ENCODE measurements around the gene TTC7B.

TTC7B gene

GRCh38 chr14:90569201-90569600, 247.0 kb downstream of the TTC7B start:
- in situ Hi-C loops (cut with HindIII; ENCODE audit: low pct_ligation_motif_present, low pct_unique_long_range_greater_than_20kb, low sequenced_read_pairs), result no loop called here
- DNase-seq, result no peak

- DNase-seq, result no peak
- in situ Hi-C loops (cut with HindIII; ENCODE audit: low pct_ligation_motif_present, low pct_unique_long_range_greater_than_20kb, low sequenced_read_pairs), result no loop called here
Measured at GRCh38 chr14:90568405-90568804, 247.8 kb downstream of the TTC7B start.

- in situ Hi-C loops (cut with HindIII; ENCODE audit: low pct_ligation_motif_present, low pct_unique_long_range_greater_than_20kb, low sequenced_read_pairs), result no loop called here
- no peak for DNase-seq
Measured at GRCh38 chr14:90567991-90568390, 248.2 kb downstream of the TTC7B start.

GRCh38 chr14:90567191-90567590, 249.0 kb downstream of the TTC7B start:
- in situ Hi-C loops (cut with HindIII; ENCODE audit: low pct_ligation_motif_present, low pct_unique_long_range_greater_than_20kb, low sequenced_read_pairs), result no loop called here
- DNase-seq, result no peak

- DNase-seq, result no peak
- in situ Hi-C loops (cut with HindIII; ENCODE audit: low pct_ligation_motif_present, low pct_unique_long_range_greater_than_20kb, low sequenced_read_pairs), result no loop called here
Measured at GRCh38 chr14:90566481-90566880, 249.7 kb downstream of the TTC7B start.

- no peak for DNase-seq
- in situ Hi-C loops (cut with HindIII; ENCODE audit: low pct_ligation_motif_present, low pct_unique_long_range_greater_than_20kb, low sequenced_read_pairs), result no loop called here
Measured at GRCh38 chr14:90564496-90564895, 251.7 kb downstream of the TTC7B start.

- no peak for DNase-seq
- in situ Hi-C loops (cut with HindIII; ENCODE audit: low pct_ligation_motif_present, low pct_unique_long_range_greater_than_20kb, low sequenced_read_pairs), result no loop called here
Measured at GRCh38 chr14:90562652-90563051, 253.6 kb downstream of the TTC7B start.

- DNase-seq, result no peak
- in situ Hi-C loops (cut with HindIII; ENCODE audit: low pct_ligation_motif_present, low pct_unique_long_range_greater_than_20kb, low sequenced_read_pairs), result no loop called here
Measured at GRCh38 chr14:90561920-90562319, 254.3 kb downstream of the TTC7B start.

GRCh38 chr14:90560991-90561390, 255.2 kb downstream of the TTC7B start:
- in situ Hi-C loops (cut with HindIII; ENCODE audit: low pct_ligation_motif_present, low pct_unique_long_range_greater_than_20kb, low sequenced_read_pairs), result no loop called here
- DNase-seq, result no peak

- in situ Hi-C loops (cut with HindIII; ENCODE audit: low pct_ligation_motif_present, low pct_unique_long_range_greater_than_20kb, low sequenced_read_pairs), result no loop called here
- no peak for DNase-seq
Measured at GRCh38 chr14:90560558-90560957, 255.7 kb downstream of the TTC7B start.

- in situ Hi-C loops (cut with HindIII; ENCODE audit: low pct_ligation_motif_present, low pct_unique_long_range_greater_than_20kb, low sequenced_read_pairs), result no loop called here
- no peak for DNase-seq
Measured at GRCh38 chr14:90559811-90560492, 256.3 kb downstream of the TTC7B start.

GRCh38 chr14:90558983-90559590, 257.1 kb downstream of the TTC7B start:
- DNase-seq, result no peak
- in situ Hi-C loops (cut with HindIII; ENCODE audit: low pct_ligation_motif_present, low pct_unique_long_range_greater_than_20kb, low sequenced_read_pairs), result no loop called here

- DNase-seq, result no peak
Measured at GRCh38 chr14:90558041-90558982, 257.9 kb downstream of the TTC7B start.

GRCh38 chr14:90557516-90557915, 258.7 kb downstream of the TTC7B start:
- no peak for DNase-seq
- in situ Hi-C loops (cut with HindIII; ENCODE audit: low pct_ligation_motif_present, low pct_unique_long_range_greater_than_20kb, low sequenced_read_pairs), result no loop called here

More at GRCh38 chr14:90558041-90558982, 257.9 kb downstream of the TTC7B start:
- in situ Hi-C loops (cut with HindIII; ENCODE audit: low pct_ligation_motif_present, low pct_unique_long_range_greater_than_20kb, low sequenced_read_pairs), result no loop called here

GRCh38 chr14:90556666-90557450, 259.4 kb downstream of the TTC7B start:
- DNase-seq, result no peak
- in situ Hi-C loops (cut with HindIII; ENCODE audit: low pct_ligation_motif_present, low pct_unique_long_range_greater_than_20kb, low sequenced_read_pairs), result no loop called here

GRCh38 chr14:90556012-90556477, 260.2 kb downstream of the TTC7B start:
- DNase-seq, result no peak
- in situ Hi-C loops (cut with HindIII; ENCODE audit: low pct_ligation_motif_present, low pct_unique_long_range_greater_than_20kb, low sequenced_read_pairs), result no loop called here

- in situ Hi-C loops (cut with HindIII; ENCODE audit: low pct_ligation_motif_present, low pct_unique_long_range_greater_than_20kb, low sequenced_read_pairs), result no loop called here
Measured at GRCh38 chr14:90555126-90556011, 260.9 kb downstream of the TTC7B start.

GRCh38 chr14:90554341-90554740, 261.9 kb downstream of the TTC7B start:
- in situ Hi-C loops (cut with HindIII; ENCODE audit: low pct_ligation_motif_present, low pct_unique_long_range_greater_than_20kb, low sequenced_read_pairs), result no loop called here
- DNase-seq, result no peak

More at GRCh38 chr14:90555126-90556011, 260.9 kb downstream of the TTC7B start:
- DNase-seq, result no peak
